Hematopoietic multipotent progenitor cell treated with erythropoietin and hydrocortisone succinate and interleukin-3 and kit ligand, for 15 days (in vitro differentiated cells): ENCODE measurements around the gene KLHL6.
"Not testable (repeated sequence)": the region's sequence is repeated elsewhere in the genome, so short reads cannot be mapped to it uniquely, and the experiment has no call there.

Experiments
- DNase-seq: peaks from one replicate; pipeline ENCODE4 v3.0.0-alpha.2; 2015; ENCODE audit warnings: low spot score

The KLHL6 gene, protein sequence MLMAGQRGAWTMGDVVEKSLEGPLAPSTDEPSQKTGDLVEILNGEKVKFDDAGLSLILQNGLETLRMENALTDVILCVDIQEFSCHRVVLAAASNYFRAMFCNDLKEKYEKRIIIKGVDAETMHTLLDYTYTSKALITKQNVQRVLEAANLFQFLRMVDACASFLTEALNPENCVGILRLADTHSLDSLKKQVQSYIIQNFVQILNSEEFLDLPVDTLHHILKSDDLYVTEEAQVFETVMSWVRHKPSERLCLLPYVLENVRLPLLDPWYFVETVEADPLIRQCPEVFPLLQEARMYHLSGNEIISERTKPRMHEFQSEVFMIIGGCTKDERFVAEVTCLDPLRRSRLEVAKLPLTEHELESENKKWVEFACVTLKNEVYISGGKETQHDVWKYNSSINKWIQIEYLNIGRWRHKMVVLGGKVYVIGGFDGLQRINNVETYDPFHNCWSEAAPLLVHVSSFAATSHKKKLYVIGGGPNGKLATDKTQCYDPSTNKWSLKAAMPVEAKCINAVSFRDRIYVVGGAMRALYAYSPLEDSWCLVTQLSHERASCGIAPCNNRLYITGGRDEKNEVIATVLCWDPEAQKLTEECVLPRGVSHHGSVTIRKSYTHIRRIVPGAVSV

DNA sequence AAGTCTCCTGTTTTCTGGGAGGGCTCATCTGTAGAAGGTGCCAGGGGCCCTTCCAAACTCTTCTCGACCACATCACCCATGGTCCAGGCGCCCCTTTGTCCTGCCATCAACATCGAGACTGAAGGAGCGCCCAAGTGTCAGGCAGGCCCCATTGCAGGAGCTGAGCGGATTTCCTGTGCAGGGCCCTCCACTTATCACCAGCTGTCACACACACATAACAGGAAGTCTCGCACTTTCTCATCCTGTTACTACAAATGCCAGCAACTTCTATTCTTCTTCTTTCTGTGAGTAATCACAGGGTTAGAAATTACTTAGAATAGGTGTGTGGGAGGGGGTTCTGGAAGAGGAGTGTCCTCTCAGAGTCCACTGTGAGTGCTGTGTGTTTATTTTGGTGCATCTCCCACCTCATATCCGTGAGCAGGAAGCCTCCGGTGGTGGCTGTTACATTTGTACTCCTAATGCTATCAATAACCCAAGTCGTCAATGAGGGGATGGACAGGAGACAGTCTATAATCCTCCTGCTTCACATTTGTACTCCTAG is at the start of gene KLHL6:
Gene KLHL6 (minus strand): TSS at position 166 of the 541 bp plus-strand sequence. CDS start 53 bp downstream, at position 113.
- DNase-seq: peak; percentile 21

DNA sequence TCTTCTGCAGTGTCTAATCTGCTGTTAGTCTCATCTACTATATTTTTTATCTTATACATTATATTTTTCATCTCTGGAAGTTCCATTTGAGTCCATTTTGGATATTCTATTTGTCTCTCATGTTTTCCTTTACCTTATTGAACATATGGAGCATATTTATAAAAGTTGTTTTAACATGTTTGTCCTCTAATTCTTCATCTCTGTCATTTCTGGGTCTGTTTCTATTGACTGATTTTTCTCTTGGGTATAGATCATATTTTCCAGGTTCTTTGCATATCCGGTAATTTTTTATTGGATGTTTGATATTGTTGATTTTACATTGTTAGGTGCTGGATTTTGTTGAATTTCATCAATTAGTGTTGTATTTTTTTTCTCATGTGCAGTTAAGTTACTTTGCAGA is 42.5 kb upstream of the KLHL6 start:
- DNase-seq: no peak

DNA sequence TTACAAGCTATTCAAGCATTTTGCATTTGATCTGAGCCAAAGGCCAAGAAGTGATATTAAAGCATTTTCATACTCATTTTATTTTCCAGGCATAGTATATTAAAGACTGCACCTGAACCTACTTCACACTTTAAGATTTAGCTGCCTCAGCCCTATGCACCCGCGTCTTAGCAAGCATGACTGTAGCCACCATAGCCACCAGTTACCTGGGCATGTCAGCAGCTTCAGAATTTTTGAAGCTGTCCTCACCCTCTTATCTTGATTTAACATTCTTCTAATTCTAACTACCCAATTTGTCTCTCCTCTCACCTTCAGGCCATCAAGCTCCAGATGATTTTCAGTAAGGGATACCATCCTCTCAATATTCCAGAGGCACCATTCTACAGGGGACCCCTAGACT is 39.1 kb upstream of the KLHL6 start:
- no peak for DNase-seq

DNA sequence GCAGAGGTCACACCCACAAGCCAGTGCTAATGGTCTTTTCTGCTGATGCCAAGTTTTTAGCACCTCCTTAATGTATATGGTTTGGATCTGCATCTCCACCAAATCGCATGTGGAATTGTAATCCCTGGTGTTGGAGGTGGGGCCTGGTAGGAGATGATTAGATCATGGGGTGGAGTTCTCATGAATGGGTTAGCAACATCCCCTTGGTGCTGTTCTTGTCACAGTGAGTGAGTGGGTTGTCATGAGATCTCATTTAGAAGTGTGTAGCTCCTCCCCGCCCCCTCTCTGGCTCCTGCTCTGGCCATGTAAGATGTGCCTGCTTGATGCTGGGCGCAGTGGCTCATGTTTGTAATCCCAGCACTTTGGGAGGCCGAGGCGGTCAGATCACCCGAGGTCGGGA is 37.3 kb upstream of the KLHL6 start:
- DNase-seq: no peak

DNA sequence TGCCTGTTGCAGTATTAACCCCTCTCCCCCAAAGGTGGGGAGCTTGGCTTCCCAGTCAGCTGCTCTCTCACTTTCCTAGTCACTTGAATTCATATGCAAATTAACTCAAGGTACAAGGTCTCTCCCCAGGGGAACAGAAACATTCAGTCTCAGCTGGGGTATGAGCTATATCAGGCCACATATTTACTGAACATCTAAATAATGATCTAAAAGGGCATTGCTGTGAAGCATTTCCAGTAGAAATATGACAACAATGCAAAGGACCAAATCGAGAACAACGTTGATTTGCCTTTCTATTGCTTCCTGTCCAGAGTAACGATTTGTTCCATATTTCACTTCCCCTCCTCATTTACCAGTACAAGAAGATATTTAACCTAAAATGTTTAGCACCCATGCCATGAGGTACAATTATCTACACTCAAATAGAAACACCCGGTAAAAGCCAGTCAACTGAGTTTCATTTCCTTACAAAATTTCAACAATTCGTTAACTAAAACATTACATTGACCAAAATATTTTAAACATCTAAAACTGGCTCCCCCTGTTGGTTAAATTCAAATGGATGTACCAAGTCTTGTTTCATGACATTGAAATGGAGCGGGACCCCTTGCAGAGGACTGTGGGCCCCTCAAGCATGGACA is 36.5 kb upstream of the KLHL6 start:
- no peak for DNase-seq

GRCh38 chr3:183590442-183590841 is 34.9 kb upstream of the KLHL6 start:
- DNase-seq: no peak

DNA sequence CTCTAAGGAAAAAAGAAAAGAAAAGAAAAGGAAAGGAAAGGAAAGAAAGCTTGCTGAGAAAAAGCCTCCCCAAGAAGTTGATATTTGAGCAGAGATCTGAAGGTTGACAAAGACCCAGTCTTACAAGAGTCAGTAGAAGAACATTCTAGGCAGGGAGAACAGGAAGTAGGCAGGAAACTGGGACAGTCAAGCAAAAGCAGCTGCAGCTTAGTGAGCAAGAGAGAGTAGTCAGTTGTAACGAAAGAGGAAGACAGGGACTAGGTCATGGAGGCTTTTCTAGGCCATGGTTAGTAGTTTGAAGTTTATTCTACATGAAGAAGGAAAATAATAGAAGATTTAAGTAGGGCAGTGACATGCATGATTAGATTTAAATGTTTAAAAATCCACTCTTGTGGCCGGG is 31.8 kb upstream of the KLHL6 start:
- DNase-seq: no peak

- no peak for DNase-seq
Measured at GRCh38 chr3:183586477-183586876, 31.0 kb upstream of the KLHL6 start.

DNA sequence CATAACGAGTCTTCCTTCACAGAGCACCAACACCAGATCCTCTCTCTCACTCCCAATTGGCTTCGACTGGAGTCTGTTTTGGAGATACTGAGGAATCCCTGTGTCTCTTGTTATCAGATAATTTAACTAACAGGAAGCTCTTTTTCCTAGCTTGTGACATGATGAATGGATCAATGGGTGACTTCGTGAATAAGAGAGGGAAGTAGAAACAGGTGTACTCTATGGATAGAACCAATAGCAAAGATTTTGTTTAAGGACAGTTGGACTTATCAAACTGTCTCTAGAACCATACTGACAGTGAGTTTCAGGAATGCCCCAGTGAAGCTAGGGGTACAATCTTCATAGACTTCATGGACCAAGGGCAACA is 29.4 kb upstream of the KLHL6 start:
- no peak for DNase-seq

GRCh38 chr3:183584246-183584913 is 28.9 kb upstream of the KLHL6 start:
- no peak for DNase-seq

GRCh38 chr3:183583331-183584245 is 28.1 kb upstream of the KLHL6 start:
- DNase-seq: no peak

DNA sequence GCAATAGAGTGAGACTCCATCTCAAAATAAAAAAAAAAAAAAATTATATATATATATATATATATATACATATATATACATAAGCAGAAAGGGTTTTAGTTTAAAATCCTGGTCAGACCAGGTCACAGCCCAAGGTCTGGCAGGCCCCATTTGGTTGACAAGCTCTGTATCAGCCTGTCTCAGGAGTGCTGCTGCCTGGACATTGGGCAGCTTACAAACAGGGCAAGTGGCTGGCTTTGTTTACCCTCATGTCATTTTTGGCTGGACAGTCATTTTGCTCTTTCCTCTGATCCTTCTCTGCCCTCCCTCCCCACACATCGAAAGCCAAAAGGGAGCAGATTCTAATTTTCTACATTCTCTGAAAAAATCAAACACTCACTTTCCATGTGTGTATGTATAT is 26.7 kb upstream of the KLHL6 start:
- DNase-seq: no peak

- no peak for DNase-seq
Measured at GRCh38 chr3:183581496-183582155, 26.1 kb upstream of the KLHL6 start.

GRCh38 chr3:183579967-183580900 is 24.7 kb upstream of the KLHL6 start:
- no peak for DNase-seq

DNA sequence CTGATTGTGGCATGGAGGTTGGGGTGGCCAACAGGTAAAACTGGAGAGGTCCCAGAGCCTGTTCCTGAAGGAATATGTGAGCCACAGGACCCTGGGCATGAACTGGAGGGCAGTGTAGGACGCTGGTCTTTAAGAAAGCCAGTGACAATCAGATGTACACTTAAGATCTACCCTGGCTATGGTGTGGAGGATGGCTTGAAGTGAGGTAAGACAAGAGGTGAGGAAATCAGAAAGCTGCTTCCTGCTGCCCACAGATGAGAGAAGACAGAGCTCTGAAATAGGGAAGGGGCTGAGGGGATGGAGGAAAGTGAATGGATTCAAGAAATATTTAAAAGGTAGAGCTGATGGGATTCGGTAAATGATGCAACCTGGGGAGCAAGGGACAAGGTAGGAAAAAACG is 22.7 kb upstream of the KLHL6 start:
- DNase-seq: no peak

- DNase-seq: no peak
Measured at GRCh38 chr3:183577346-183577745, 21.8 kb upstream of the KLHL6 start.

DNA sequence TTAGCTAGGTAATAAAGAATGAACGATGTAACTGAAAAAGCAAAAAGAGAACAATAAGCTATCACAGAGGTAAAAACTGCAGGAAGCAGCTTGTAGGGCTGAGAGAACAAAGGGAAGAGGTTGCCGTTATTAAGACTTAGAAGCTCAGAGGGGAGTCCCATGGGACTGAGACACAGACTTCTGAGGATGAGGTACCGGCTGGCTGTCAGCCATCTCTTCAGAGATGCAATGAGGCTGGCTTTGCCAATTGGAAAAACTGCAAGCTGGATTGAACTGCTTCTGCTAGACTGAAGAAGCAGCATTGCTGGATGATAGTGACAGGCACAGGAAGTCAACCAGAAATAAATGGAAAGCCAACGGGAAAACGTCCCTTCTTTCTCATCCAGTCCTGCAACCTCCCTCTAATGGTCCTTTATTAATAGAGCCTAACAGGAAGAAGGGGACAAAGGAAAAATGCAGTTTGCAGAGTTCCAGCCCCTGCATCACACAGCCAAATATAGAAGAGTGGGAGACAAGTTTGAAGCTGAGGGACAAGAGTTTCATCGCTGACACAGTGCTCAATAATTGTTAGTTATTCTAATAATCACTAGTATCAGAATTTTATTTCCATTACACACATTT is 21.1 kb upstream of the KLHL6 start:
- DNase-seq: no peak

- no peak for DNase-seq
Measured at GRCh38 chr3:183572935-183573334, 17.4 kb upstream of the KLHL6 start.

DNA sequence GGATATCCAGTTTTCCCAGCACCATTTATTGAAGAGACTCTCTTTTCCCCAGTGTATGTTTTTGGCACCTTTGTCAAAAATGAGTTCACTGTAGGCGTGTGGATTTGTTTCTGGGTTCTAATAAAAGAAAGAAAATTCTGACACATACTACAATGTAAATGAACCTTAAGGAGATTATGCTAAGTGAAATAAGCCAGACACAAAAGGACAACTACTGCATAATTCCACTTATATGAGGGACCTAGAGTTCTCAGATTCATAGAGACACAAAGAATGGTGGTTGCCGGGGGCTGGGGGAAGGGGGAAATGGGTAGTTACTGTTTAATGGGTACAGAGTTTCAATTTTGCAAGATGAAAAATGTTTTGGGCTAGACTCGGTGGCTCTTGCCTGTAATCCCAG is 14.7 kb upstream of the KLHL6 start:
- not testable (repeated sequence) for DNase-seq
